GM12878 (cell line): ENCODE data around the gene NDE1. TPM values are rescaled to one million over a fixed set of nuclear protein-coding genes. Genes with fewer than 3 reads are reported as not detected.

Experiments used
- ETV6 ChIP-seq, 2 experiments: fragments of 450-650 bp in 1 of 2; IDR thresholded peaks in 1 of 2; conservative IDR thresholded peaks in 1 of 2; 2 replicates each; pipeline ENCODE4 v1.6.1; 2014; ENCODE audit warnings: antibody characterized with exemption in 1 of 2, borderline replicate concordance in 1 of 2, low read depth in 1 of 2, mild to moderate bottlenecking in 1 of 2, moderate library complexity in 1 of 2
- NFIC ChIP-seq: IDR thresholded peaks from 2 replicates; pipeline ENCODE4 v1.6.1; 2012; ENCODE audit warnings: low read depth, mild to moderate bottlenecking, inconsistent platforms, low read length, moderate library complexity
- NR2C2 ChIP-seq: IDR thresholded peaks from 2 replicates; pipeline ENCODE4 v1.6.1; 2011; ENCODE audit warnings: borderline replicate concordance, low read depth; ENCODE audit not compliant: control insufficient read depth, insufficient read length
- PAX8 ChIP-seq: fragments of 450-650 bp; IDR thresholded peaks from 2 replicates; pipeline ENCODE4 v1.6.1; 2017; ENCODE audit warnings: mild to moderate bottlenecking, moderate library complexity
- POLR2A ChIP-seq: IDR thresholded peaks from 2 replicates; pipeline ENCODE4 v1.6.1; 2011; ENCODE audit warnings: low read depth, mild to moderate bottlenecking, low read length
- RCOR1 ChIP-seq: conservative IDR thresholded peaks from 2 replicates; pipeline ENCODE4 v1.6.1; 2012; ENCODE audit warnings: low read depth, low read length, improper control_type of control experiment
- RFX5 ChIP-seq: IDR thresholded peaks from 2 replicates; pipeline ENCODE4 v1.6.1; 2011; ENCODE audit warnings: low read depth, low read length, improper control_type of control experiment
- SMAD1 ChIP-seq: fragments of 450-650 bp; IDR thresholded peaks from 2 replicates; pipeline ENCODE4 v1.6.1; 2018; ENCODE audit warnings: mild to moderate bottlenecking, low read depth; ENCODE audit not compliant: partially characterized antibody
- ZNF622 ChIP-seq: fragments of 450-650 bp; IDR thresholded peaks from 2 replicates; pipeline ENCODE4 v1.6.1; 2017; ENCODE audit warnings: mild to moderate bottlenecking, inconsistent platforms
- ZSCAN29 ChIP-seq: fragments of 450-650 bp; IDR thresholded peaks from 2 replicates; pipeline ENCODE4 v1.6.1; 2017; ENCODE audit warnings: mild to moderate bottlenecking, moderate library complexity
- polyA plus RNA-seq, 11 experiments: library from polyadenylated mRNA; depleted of rRNA in 4 of 11; unstranded in 6 of 11; stranded (reverse) in 5 of 11; fragments of >200 nt; fragmentation: Nextera tagmentation in 4 of 11; fragmentation: Illumina TruSeq in 1 of 11; extraction: Ambion mirVana in 4 of 11; extraction: Trizol in 1 of 11; gene quantifications; 1 replicate in 1 of 11; 2 replicates in 10 of 11; pipeline versions ENCODE4 v1.2.1 to v1.2.3, GENCODE V29; 2011 to 2016; ENCODE audit warnings: inconsistent platforms in 2 of 11, missing spikeins in 2 of 11, low read depth in 1 of 11
- total RNA-seq, 4 experiments: library from RNA; depleted of rRNA in 3 of 4; stranded (reverse); fragments of >200 nt in 3 of 4; fragmentation: Illumina TruSeq in 1 of 4; extraction: Trizol in 1 of 4; gene quantifications; 2 replicates each; pipeline versions ENCODE4 v1.2.1 to v1.2.3, GENCODE V29; 2013 to 2021
- TF ChIP-seq, protein P1 (sequence below): fragments of 450-650 bp; IDR thresholded peaks from 2 replicates; pipeline ENCODE4 v1.6.1; 2017; ENCODE audit warnings: mild to moderate bottlenecking, moderate library complexity
- TF ChIP-seq, protein P2 (sequence below): fragments of 450-650 bp; IDR thresholded peaks from 2 replicates; pipeline ENCODE4 v1.6.1; 2016; ENCODE audit warnings: mild to moderate bottlenecking
- TF ChIP-seq, protein P3 (sequence below): fragments of 150-350 bp; IDR thresholded peaks from 2 replicates; pipeline ENCODE4 v1.6.1; 2016; ENCODE audit warnings: low read depth, low read length
- TF ChIP-seq, protein P4 (sequence below): fragments of 450-650 bp; formaldehyde crosslinking; IDR thresholded peaks from 2 replicates; pipeline ENCODE4 v1.4.0; 2020; ENCODE audit warnings: mild to moderate bottlenecking, moderate library complexity
- TF ChIP-seq, protein P5 (sequence below): IDR thresholded peaks from 2 replicates; pipeline ENCODE4 v1.6.1; 2012; ENCODE audit warnings: low read depth, low read length, improper control_type of control experiment
- TF ChIP-seq, protein P6 (sequence below): IDR thresholded peaks from 2 replicates; pipeline ENCODE4 v1.6.1; 2012; ENCODE audit warnings: low read depth, low read length, improper control_type of control experiment

The NDE1 gene
- total and polyA plus RNA-seq, 10 of the 15 experiments (the other 5 are each of a cell fraction or from before 2014, with no cell fraction given) = 5.7 to 148 (median 87.8) TPM

DNA sequence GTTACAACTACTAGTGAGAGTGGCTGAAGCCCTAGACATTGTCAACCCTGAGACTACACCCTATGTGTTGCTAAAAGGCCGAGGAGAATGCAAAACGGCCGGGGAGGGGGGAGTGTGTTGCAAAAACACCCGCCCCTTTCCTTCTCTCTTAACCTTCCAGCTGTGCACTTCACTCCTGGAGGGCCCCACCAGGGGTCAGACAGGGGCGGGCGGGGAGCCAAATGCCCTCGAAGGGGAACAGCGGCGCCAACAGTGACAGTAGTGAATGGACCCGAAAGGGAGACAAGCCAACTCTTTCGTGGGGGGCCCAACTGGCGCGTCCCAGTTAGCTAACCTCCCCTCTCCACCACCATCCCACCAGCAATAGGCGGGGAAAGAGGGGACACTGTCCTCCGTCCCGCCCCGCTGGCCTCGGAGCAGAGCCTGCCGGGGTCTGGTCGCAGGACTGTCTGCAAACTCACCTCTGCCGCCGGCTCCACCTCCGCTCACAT, 7.4 kb upstream of the NDE1 start (continued):
- TF ChIP-seq, protein P1, sequence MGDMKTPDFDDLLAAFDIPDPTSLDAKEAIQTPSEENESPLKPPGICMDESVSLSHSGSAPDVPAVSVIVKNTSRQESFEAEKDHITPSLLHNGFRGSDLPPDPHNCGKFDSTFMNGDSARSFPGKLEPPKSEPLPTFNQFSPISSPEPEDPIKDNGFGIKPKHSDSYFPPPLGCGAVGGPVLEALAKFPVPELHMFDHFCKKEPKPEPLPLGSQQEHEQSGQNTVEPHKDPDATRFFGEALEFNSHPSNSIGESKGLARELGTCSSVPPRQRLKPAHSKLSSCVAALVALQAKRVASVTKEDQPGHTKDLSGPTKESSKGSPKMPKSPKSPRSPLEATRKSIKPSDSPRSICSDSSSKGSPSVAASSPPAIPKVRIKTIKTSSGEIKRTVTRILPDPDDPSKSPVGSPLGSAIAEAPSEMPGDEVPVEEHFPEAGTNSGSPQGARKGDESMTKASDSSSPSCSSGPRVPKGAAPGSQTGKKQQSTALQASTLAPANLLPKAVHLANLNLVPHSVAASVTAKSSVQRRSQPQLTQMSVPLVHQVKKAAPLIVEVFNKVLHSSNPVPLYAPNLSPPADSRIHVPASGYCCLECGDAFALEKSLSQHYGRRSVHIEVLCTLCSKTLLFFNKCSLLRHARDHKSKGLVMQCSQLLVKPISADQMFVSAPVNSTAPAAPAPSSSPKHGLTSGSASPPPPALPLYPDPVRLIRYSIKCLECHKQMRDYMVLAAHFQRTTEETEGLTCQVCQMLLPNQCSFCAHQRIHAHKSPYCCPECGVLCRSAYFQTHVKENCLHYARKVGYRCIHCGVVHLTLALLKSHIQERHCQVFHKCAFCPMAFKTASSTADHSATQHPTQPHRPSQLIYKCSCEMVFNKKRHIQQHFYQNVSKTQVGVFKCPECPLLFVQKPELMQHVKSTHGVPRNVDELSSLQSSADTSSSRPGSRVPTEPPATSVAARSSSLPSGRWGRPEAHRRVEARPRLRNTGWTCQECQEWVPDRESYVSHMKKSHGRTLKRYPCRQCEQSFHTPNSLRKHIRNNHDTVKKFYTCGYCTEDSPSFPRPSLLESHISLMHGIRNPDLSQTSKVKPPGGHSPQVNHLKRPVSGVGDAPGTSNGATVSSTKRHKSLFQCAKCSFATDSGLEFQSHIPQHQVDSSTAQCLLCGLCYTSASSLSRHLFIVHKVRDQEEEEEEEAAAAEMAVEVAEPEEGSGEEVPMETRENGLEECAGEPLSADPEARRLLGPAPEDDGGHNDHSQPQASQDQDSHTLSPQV = no peak
- TF ChIP-seq, protein P2, sequence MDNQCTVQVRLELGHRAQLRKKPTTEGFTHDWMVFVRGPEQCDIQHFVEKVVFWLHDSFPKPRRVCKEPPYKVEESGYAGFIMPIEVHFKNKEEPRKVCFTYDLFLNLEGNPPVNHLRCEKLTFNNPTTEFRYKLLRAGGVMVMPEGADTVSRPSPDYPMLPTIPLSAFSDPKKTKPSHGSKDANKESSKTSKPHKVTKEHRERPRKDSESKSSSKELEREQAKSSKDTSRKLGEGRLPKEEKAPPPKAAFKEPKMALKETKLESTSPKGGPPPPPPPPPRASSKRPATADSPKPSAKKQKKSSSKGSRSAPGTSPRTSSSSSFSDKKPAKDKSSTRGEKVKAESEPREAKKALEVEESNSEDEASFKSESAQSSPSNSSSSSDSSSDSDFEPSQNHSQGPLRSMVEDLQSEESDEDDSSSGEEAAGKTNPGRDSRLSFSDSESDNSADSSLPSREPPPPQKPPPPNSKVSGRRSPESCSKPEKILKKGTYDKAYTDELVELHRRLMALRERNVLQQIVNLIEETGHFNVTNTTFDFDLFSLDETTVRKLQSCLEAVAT = no peak
- TF ChIP-seq ZNF622 = no peak
- no peak for TF ChIP-seq RFX5
- TF ChIP-seq NR2C2 = no peak
- TF ChIP-seq, protein P3, sequence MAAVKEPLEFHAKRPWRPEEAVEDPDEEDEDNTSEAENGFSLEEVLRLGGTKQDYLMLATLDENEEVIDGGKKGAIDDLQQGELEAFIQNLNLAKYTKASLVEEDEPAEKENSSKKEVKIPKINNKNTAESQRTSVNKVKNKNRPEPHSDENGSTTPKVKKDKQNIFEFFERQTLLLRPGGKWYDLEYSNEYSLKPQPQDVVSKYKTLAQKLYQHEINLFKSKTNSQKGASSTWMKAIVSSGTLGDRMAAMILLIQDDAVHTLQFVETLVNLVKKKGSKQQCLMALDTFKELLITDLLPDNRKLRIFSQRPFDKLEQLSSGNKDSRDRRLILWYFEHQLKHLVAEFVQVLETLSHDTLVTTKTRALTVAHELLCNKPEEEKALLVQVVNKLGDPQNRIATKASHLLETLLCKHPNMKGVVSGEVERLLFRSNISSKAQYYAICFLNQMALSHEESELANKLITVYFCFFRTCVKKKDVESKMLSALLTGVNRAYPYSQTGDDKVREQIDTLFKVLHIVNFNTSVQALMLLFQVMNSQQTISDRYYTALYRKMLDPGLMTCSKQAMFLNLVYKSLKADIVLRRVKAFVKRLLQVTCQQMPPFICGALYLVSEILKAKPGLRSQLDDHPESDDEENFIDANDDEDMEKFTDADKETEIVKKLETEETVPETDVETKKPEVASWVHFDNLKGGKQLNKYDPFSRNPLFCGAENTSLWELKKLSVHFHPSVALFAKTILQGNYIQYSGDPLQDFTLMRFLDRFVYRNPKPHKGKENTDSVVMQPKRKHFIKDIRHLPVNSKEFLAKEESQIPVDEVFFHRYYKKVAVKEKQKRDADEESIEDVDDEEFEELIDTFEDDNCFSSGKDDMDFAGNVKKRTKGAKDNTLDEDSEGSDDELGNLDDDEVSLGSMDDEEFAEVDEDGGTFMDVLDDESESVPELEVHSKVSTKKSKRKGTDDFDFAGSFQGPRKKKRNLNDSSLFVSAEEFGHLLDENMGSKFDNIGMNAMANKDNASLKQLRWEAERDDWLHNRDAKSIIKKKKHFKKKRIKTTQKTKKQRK = no peak
- TF ChIP-seq NFIC = no peak
- TF ChIP-seq ETV6 (conservative IDR thresholded peaks at IDR 0.05 in 1 of 2, IDR thresholded peaks at IDR 0.05 in 1 of 2; ENCODE audit: borderline replicate concordance in 1 of 2, low read depth in 1 of 2) = no peak
- TF ChIP-seq RCOR1 = no peak
- TF ChIP-seq, protein P4, sequence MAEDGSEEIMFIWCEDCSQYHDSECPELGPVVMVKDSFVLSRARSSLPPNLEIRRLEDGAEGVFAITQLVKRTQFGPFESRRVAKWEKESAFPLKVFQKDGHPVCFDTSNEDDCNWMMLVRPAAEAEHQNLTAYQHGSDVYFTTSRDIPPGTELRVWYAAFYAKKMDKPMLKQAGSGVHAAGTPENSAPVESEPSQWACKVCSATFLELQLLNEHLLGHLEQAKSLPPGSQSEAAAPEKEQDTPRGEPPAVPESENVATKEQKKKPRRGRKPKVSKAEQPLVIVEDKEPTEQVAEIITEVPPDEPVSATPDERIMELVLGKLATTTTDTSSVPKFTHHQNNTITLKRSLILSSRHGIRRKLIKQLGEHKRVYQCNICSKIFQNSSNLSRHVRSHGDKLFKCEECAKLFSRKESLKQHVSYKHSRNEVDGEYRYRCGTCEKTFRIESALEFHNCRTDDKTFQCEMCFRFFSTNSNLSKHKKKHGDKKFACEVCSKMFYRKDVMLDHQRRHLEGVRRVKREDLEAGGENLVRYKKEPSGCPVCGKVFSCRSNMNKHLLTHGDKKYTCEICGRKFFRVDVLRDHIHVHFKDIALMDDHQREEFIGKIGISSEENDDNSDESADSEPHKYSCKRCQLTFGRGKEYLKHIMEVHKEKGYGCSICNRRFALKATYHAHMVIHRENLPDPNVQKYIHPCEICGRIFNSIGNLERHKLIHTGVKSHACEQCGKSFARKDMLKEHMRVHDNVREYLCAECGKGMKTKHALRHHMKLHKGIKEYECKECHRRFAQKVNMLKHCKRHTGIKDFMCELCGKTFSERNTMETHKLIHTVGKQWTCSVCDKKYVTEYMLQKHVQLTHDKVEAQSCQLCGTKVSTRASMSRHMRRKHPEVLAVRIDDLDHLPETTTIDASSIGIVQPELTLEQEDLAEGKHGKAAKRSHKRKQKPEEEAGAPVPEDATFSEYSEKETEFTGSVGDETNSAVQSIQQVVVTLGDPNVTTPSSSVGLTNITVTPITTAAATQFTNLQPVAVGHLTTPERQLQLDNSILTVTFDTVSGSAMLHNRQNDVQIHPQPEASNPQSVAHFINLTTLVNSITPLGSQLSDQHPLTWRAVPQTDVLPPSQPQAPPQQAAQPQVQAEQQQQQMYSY (CRISPR knock-in tag) = no peak
- no peak for TF ChIP-seq ZSCAN29
- TF ChIP-seq, protein P5, sequence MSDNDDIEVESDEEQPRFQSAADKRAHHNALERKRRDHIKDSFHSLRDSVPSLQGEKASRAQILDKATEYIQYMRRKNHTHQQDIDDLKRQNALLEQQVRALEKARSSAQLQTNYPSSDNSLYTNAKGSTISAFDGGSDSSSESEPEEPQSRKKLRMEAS = no peak; the same call in 1 of the 2 replicates
- peak; percentile 71 for TF ChIP-seq POLR2A
- TF ChIP-seq, protein P6, sequence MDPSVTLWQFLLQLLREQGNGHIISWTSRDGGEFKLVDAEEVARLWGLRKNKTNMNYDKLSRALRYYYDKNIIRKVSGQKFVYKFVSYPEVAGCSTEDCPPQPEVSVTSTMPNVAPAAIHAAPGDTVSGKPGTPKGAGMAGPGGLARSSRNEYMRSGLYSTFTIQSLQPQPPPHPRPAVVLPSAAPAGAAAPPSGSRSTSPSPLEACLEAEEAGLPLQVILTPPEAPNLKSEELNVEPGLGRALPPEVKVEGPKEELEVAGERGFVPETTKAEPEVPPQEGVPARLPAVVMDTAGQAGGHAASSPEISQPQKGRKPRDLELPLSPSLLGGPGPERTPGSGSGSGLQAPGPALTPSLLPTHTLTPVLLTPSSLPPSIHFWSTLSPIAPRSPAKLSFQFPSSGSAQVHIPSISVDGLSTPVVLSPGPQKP = no peak
- no peak for TF ChIP-seq PAX8
- TF ChIP-seq SMAD1 = no peak
